B cell (primary cell): ENCODE data around the gene EEF1AKMT3.

ENCODE experiments used
- CTCF ChIP-seq: fragments of 200-600 bp; IDR thresholded peaks from one replicate; pipeline ENCODE4 v1.8.0; 2022; ENCODE audit warnings: antibody characterized with exemption, mild to moderate bottlenecking
- EZH2 ChIP-seq: IDR thresholded peaks from 2 replicates; pipeline ENCODE4 v1.6.1; 2012; ENCODE audit warnings: borderline replicate concordance, low read depth, mild to moderate bottlenecking, moderate library complexity, low read length; ENCODE audit not compliant: insufficient read depth, poor library complexity, severe bottlenecking

- TF ChIP-seq CTCF (no peak), EZH2 (no peak)
These were observed 10.0 kb upstream of the EEF1AKMT3 start for GRCh38 chr12:57762463-57762862.
